GM12891 (cell line): ENCODE results near the gene MARCHF9. TPM values are rescaled to one million over a fixed set of nuclear protein-coding genes. Genes with fewer than 3 reads are reported as not detected.
A peak's percentile ranks its signal among the peaks of the same experiment; 100 is the strongest.

Experiments used
- DNase-seq: peaks from one replicate; pipeline ENCODE4 v3.0.0; 2011; ENCODE audit warnings: low spot score; ENCODE audit not compliant: insufficient read length
- FAIRE-seq: peaks from 2 replicates; lab custom pipeline; 2011; peaks lifted over from hg19 to GRCh38; lab: Jason Lieb, UNC
- PAX5 ChIP-seq: IDR thresholded peaks from 2 replicates; pipeline ENCODE4 v1.6.1; 2011; ENCODE audit warnings: low read length, moderate library complexity, mild to moderate bottlenecking; ENCODE audit not compliant: insufficient read depth, severe bottlenecking
- POLR2A ChIP-seq: IDR thresholded peaks from 2 replicates; pipeline ENCODE4 v1.6.1; 2011; ENCODE audit warnings: low read depth, low read length, control low read depth
- POLR2AphosphoS5 ChIP-seq: IDR thresholded peaks from 2 replicates; pipeline ENCODE4 v1.6.1; 2011; ENCODE audit warnings: low read depth, low read length, control low read depth
- POU2F2 ChIP-seq: IDR thresholded peaks from 2 replicates; pipeline ENCODE4 v1.6.1; 2011; ENCODE audit warnings: low read depth, mild to moderate bottlenecking, control low read depth, low read length, moderate library complexity
- SPI1 ChIP-seq: IDR thresholded peaks from 2 replicates; pipeline ENCODE4 v1.6.1; 2011; ENCODE audit warnings: low read depth, low read length, control low read depth
- TAF1 ChIP-seq: IDR thresholded peaks from 2 replicates; pipeline ENCODE4 v1.6.1; 2011; ENCODE audit warnings: low read depth, low read length, control low read depth
- polyA plus RNA-seq: library from polyadenylated mRNA; unstranded; fragments of >200 nt; gene quantifications from one replicate; pipeline ENCODE4 v1.2.1, GENCODE V29; 2012; ENCODE audit warnings: low read depth, missing spikeins, inconsistent platforms; ENCODE audit not compliant: missing spikeins

MARCHF9 gene, protein sequence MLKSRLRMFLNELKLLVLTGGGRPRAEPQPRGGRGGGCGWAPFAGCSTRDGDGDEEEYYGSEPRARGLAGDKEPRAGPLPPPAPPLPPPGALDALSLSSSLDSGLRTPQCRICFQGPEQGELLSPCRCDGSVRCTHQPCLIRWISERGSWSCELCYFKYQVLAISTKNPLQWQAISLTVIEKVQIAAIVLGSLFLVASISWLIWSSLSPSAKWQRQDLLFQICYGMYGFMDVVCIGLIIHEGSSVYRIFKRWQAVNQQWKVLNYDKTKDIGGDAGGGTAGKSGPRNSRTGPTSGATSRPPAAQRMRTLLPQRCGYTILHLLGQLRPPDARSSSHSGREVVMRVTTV
- 6.8 TPM for polyA plus RNA-seq

- TF ChIP-seq TAF1: no peak
- TF ChIP-seq SPI1: no peak
- no peak for TF ChIP-seq POLR2AphosphoS5
- no peak for TF ChIP-seq PAX5
- no peak for TF ChIP-seq POU2F2
- TF ChIP-seq POLR2A: no peak
- DNase-seq: peak; percentile 71
- peak; percentile 87 for FAIRE-seq
These were observed at the start of gene MARCHF9 for GRCh38 chr12:57754411-57755193. TSS of gene MARCHF9 (plus strand) at chr12:57755103. CDS start at chr12:57755529, 426 bp downstream.

- FAIRE-seq (peak; percentile 13), DNase-seq (no peak)
- no peak for TF ChIP-seq PAX5
- TF ChIP-seq TAF1: no peak
- no peak for TF ChIP-seq POLR2A
- no peak for TF ChIP-seq SPI1
These were observed 47.7 kb upstream of the MARCHF9 start for GRCh38 chr12:57707250-57707649.

DNA sequence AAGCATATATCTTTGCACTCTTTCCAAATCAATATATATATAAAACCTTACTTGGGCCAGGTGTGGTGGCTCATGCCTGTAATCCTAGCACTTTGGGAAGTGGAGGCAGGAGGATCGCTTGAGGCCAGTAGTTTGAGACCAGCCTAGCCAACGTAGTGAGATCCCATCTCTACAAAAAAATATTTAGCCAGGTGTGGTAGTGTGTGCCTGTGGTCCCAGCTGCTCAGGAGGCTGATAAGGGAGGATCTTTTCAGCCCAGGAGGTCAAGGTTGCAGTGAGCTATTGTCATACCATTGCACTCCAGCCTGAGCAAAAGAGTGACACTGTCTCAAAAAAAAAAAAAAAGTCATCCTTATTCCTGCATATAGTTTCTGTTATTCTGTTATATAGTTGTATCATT, 46.6 kb upstream of the MARCHF9 start:
- no peak for FAIRE-seq
- TF ChIP-seq POLR2AphosphoS5: no peak
- TF ChIP-seq SPI1: no peak
- no peak for TF ChIP-seq TAF1
- no peak for TF ChIP-seq POU2F2
- no peak for TF ChIP-seq POLR2A
- TF ChIP-seq PAX5: no peak
- DNase-seq: no peak

DNA sequence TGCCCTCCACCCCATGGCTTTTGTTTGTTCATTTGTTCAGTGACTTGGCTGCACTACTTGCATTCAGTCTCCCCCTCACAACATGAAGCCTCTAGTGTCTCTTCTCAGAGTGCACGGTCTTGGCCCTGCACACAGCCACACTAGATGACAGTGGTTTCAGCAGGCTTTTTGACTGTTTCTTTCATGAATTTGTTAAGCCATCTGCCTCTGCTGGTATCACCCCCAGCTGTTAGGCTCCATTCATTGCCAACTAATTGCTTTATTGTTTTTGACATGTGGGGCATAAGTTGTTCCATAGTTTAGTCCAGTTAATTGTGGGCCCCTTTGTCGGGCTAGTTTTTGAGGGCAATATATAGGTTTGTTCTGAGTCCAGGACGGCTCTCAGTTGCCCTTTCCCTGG, 42.2 kb upstream of the MARCHF9 start:
- TF ChIP-seq PAX5 (no peak), POLR2AphosphoS5 (no peak), POLR2A (no peak), POU2F2 (no peak), SPI1 (no peak), TAF1 (no peak)
- FAIRE-seq: no peak
- DNase-seq: no peak

- FAIRE-seq (no peak), DNase-seq (no peak)
- TF ChIP-seq POLR2AphosphoS5 (no peak), PAX5 (no peak), SPI1 (no peak), POU2F2 (no peak), TAF1 (no peak), POLR2A (no peak)
These were observed 41.7 kb upstream of the MARCHF9 start for GRCh38 chr12:57713209-57713608.

- TF ChIP-seq SPI1: peak; percentile 88
- FAIRE-seq (peak; percentile 91), DNase-seq (peak; percentile 18)
These were observed 39.7 kb upstream of the MARCHF9 start for GRCh38 chr12:57715036-57715748.

DNA sequence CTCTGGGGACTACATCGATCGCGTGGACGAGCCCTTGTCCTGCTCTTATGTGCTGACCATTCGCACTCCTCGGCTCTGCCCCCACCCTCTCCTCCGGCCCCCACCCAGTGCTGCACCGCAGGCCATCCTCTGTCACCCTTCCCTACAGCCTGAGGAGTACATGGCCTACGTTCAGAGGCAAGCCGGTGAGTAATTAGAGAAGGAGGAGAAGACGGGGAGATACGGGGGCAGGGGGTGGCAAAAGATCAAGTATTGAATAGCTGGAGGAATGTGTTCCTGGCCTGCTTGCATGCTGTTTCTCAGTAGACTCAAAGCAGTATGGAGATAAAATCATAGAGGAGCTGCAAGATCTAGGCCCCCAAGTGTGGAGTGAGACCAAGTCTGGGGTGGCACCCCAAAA, 39.1 kb upstream of the MARCHF9 start:
- FAIRE-seq (no peak), DNase-seq (no peak)
- TF ChIP-seq PAX5 (no peak), SPI1 (no peak), POLR2AphosphoS5 (no peak)

GRCh38 chr12:57716305-57716704, 38.6 kb upstream of the MARCHF9 start:
- DNase-seq: no peak
- FAIRE-seq: no peak
- no peak for TF ChIP-seq TAF1
- no peak for TF ChIP-seq POU2F2
- no peak for TF ChIP-seq SPI1
- no peak for TF ChIP-seq PAX5
- no peak for TF ChIP-seq POLR2AphosphoS5
- TF ChIP-seq POLR2A: no peak

- DNase-seq: no peak
- TF ChIP-seq POU2F2 (no peak), SPI1 (no peak), POLR2AphosphoS5 (no peak), POLR2A (no peak), TAF1 (no peak), PAX5 (no peak)
- no peak for FAIRE-seq
These were observed 37.8 kb upstream of the MARCHF9 start for GRCh38 chr12:57717131-57717530.
